SK-N-SH treated with all-trans-retinoic acid at 6 μM for 48 hours (cell line): ENCODE data around the gene GCC2.
"Not testable (repeated sequence)": the region's sequence is repeated elsewhere in the genome, so short reads cannot be mapped to it uniquely, and the experiment has no call there.

ENCODE experiments used
- ATAC-seq: fragments of 200-7000 bp; cut with Tn5 transposase; 3 replicates; pipeline ENCODE4 v1.9.1; 2020; ENCODE audit warnings: mild to moderate bottlenecking, moderate library complexity
- ARNTL ChIP-seq: fragments of 450-650 bp; formaldehyde crosslinking; IDR thresholded peaks from 2 replicates; pipeline ENCODE4 v1.5.0; 2020; ENCODE audit warnings: low read depth, mild to moderate bottlenecking, moderate library complexity, borderline replicate concordance
- BACH2 ChIP-seq: fragments of 250-450 bp; sonication (Bioruptor Pico); IDR thresholded peaks from 2 replicates; pipeline ENCODE4 v1.9.0; 2021; ENCODE audit warnings: mild to moderate bottlenecking, borderline replicate concordance
- ESRRG ChIP-seq: fragments of 250-450 bp; sonication (Bioruptor Pico); IDR thresholded peaks from 2 replicates; pipeline ENCODE4 v1.6.1; 2021; ENCODE audit warnings: mild to moderate bottlenecking
- GLIS3 ChIP-seq: fragments of 250-450 bp; sonication (Bioruptor Pico); IDR thresholded peaks from 2 replicates; pipeline ENCODE4 v1.5.0; 2020; ENCODE audit warnings: mild to moderate bottlenecking, moderate library complexity
- ISL1 ChIP-seq: fragments of 250-450 bp; sonication (Bioruptor Pico); IDR thresholded peaks from 2 replicates; pipeline ENCODE4 v2.1.2; 2022; ENCODE audit warnings: mild to moderate bottlenecking, moderate library complexity
- OSR1 ChIP-seq: fragments of 250-450 bp; sonication (Bioruptor Pico); IDR thresholded peaks from 2 replicates; pipeline ENCODE4 v1.8.0; 2022; ENCODE audit warnings: moderate library complexity, mild to moderate bottlenecking, inconsistent platforms
- PPARA ChIP-seq: fragments of 250-450 bp; sonication (Bioruptor Pico); IDR thresholded peaks from 2 replicates; pipeline ENCODE4 v1.5.0; 2020; ENCODE audit warnings: mild to moderate bottlenecking, borderline replicate concordance
- SNAI2 ChIP-seq: fragments of 250-450 bp; sonication (Bioruptor Pico); IDR thresholded peaks from 2 replicates; pipeline ENCODE4 v1.5.0; 2020; ENCODE audit warnings: mild to moderate bottlenecking, moderate library complexity
- TOX ChIP-seq: fragments of 250-450 bp; sonication (Bioruptor Pico); IDR thresholded peaks from 2 replicates; pipeline ENCODE4 v1.8.0; 2021; ENCODE audit warnings: mild to moderate bottlenecking, moderate library complexity, borderline replicate concordance
- ZC3H10 ChIP-seq: fragments of 250-450 bp; sonication (Bioruptor Pico); IDR thresholded peaks from 2 replicates; pipeline ENCODE4 v1.5.1; 2021; ENCODE audit warnings: mild to moderate bottlenecking, moderate library complexity
- ZFP3 ChIP-seq: fragments of 250-450 bp; sonication (Bioruptor Pico); IDR thresholded peaks from 2 replicates; pipeline ENCODE4 v1.5.0; 2020; ENCODE audit warnings: mild to moderate bottlenecking, moderate library complexity
- ZFP30 ChIP-seq: fragments of 450-650 bp; formaldehyde crosslinking; IDR thresholded peaks from 2 replicates; pipeline ENCODE4 v1.5.0; 2022; ENCODE audit warnings: mild to moderate bottlenecking, moderate library complexity
- ZNF565 ChIP-seq: fragments of 450-650 bp; formaldehyde crosslinking; conservative IDR thresholded peaks from 2 replicates; pipeline ENCODE4 v1.5.0; 2020; ENCODE audit warnings: low read depth, mild to moderate bottlenecking, moderate library complexity
- ZNF70 ChIP-seq: fragments of 450-650 bp; formaldehyde crosslinking; IDR thresholded peaks from 2 replicates; pipeline ENCODE4 v1.5.0; 2020; ENCODE audit warnings: mild to moderate bottlenecking, moderate library complexity
- ZNF8 ChIP-seq: fragments of 450-650 bp; formaldehyde crosslinking; IDR thresholded peaks from 2 replicates; pipeline ENCODE4 v1.5.0; 2020; ENCODE audit warnings: mild to moderate bottlenecking, moderate library complexity
- TF ChIP-seq, protein P1 (sequence below): fragments of 250-450 bp; sonication (Bioruptor Pico); IDR thresholded peaks from 2 replicates; pipeline ENCODE4 v1.5.0; 2020; ENCODE audit warnings: mild to moderate bottlenecking, moderate library complexity
- TF ChIP-seq, protein P2 (sequence below): fragments of 250-450 bp; sonication (Bioruptor Pico); IDR thresholded peaks from 2 replicates; pipeline ENCODE4 v1.8.0; 2021; ENCODE audit warnings: low read depth, mild to moderate bottlenecking, moderate library complexity, borderline replicate concordance
- TF ChIP-seq, protein P3 (sequence below): fragments of 250-450 bp; sonication (Bioruptor Pico); IDR thresholded peaks from 2 replicates; pipeline ENCODE4 v1.8.0; 2020; ENCODE audit warnings: mild to moderate bottlenecking, moderate library complexity, borderline replicate concordance
- TF ChIP-seq, protein P4 (sequence below): fragments of 250-450 bp; sonication (Bioruptor Pico); IDR thresholded peaks from 2 replicates; pipeline ENCODE4 v1.5.1; 2021; ENCODE audit warnings: mild to moderate bottlenecking, moderate library complexity

GCC2 gene

DNA sequence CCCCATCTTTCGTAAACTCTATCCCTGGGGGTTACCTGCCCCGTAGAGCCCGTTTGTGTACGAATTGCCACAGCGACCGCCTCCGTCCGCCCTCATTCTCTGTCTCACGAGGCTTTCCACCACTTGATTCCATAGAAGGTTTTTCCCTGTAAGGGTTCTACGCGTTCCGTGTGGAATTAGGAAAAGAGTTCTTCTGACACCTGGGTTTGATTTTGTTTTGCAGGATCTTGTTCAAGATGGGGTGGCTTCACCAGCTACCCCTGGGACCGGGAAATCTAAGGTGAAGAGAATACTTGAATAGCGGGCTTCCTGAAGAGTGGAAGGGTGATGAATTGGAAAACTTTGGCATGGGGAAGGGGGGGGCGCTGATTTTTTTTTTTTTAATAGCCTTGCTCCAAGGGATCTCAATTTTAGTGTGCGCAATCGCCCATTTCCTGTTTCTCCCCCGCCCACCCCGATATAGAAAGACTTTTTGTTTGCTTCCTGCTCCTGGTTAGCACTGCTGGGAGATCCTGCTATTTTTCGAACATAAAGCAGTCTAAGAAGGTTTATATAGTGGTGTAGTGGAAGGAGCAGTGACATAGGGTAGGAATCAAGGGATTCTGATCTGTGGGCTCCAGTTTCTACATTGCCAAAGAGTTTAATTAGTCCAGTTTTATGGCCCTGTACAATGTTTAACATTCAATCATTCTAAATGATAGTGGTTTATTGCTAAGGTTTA, 564 bp downstream of the GCC2 start:
- TF ChIP-seq, protein P1, sequence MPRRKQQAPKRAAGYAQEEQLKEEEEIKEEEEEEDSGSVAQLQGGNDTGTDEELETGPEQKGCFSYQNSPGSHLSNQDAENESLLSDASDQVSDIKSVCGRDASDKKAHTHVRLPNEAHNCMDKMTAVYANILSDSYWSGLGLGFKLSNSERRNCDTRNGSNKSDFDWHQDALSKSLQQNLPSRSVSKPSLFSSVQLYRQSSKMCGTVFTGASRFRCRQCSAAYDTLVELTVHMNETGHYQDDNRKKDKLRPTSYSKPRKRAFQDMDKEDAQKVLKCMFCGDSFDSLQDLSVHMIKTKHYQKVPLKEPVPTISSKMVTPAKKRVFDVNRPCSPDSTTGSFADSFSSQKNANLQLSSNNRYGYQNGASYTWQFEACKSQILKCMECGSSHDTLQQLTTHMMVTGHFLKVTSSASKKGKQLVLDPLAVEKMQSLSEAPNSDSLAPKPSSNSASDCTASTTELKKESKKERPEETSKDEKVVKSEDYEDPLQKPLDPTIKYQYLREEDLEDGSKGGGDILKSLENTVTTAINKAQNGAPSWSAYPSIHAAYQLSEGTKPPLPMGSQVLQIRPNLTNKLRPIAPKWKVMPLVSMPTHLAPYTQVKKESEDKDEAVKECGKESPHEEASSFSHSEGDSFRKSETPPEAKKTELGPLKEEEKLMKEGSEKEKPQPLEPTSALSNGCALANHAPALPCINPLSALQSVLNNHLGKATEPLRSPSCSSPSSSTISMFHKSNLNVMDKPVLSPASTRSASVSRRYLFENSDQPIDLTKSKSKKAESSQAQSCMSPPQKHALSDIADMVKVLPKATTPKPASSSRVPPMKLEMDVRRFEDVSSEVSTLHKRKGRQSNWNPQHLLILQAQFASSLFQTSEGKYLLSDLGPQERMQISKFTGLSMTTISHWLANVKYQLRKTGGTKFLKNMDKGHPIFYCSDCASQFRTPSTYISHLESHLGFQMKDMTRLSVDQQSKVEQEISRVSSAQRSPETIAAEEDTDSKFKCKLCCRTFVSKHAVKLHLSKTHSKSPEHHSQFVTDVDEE (CRISPR knock-in tag), result no peak
- TF ChIP-seq ESRRG (CRISPR knock-in tag), result no peak
- ATAC-seq, result peak; percentile 56

DNA sequence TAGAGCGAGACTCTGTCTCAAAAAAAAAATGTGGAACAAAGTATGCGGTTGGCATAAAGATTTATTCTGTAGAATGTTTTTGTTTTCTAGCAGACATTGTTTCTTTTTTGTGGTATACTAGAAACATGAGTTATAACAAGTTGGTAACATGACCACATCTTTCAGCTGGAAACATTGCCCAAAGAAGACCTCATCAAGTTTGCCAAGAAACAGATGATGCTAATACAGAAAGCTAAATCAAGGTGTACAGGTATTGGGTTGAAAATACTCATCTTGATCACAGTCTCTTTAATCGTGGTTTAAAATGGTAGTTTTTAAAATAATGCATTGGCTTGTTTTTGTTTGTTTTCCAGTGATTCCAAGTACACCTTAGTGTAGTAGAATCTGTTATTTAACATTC, 1.9 kb downstream of the GCC2 start:
- no peak for ATAC-seq
- TF ChIP-seq OSR1 (no peak), ESRRG (CRISPR knock-in tag) (no peak), ZFP30 (CRISPR knock-in tag) (no peak), ZC3H10 (CRISPR knock-in tag) (no peak), ISL1 (CRISPR knock-in tag) (no peak), ZNF70 (CRISPR knock-in tag) (no peak)
- TF ChIP-seq, protein P2, sequence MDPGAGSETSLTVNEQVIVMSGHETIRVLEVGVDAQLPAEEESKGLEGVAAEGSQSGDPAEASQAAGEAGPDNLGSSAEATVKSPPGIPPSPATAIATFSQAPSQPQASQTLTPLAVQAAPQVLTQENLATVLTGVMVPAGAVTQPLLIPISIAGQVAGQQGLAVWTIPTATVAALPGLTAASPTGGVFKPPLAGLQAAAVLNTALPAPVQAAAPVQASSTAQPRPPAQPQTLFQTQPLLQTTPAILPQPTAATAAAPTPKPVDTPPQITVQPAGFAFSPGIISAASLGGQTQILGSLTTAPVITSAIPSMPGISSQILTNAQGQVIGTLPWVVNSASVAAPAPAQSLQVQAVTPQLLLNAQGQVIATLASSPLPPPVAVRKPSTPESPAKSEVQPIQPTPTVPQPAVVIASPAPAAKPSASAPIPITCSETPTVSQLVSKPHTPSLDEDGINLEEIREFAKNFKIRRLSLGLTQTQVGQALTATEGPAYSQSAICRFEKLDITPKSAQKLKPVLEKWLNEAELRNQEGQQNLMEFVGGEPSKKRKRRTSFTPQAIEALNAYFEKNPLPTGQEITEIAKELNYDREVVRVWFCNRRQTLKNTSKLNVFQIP, result no peak

DNA sequence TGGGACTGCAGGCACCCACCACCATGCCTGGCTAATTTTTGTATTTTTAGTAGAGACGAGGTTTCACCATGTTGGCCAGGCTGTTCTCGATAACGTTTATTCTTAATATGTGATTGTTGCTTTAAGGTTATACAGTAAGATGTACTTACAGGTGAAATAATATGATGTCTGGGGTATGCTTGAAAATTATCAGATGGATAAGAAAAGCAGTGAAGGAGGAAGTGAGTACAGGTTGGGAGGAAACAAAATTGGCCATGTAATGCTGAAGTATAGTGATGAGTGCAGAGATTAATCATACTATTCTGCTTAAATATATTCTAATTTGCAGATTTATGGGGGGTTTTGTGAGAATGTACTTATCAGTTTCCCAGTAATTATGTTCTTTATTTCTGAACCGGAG, 3.0 kb downstream of the GCC2 start:
- no peak for TF ChIP-seq ISL1 (CRISPR knock-in tag)
- TF ChIP-seq, all 23 proteins: peak for 0
- ATAC-seq, result no peak

DNA sequence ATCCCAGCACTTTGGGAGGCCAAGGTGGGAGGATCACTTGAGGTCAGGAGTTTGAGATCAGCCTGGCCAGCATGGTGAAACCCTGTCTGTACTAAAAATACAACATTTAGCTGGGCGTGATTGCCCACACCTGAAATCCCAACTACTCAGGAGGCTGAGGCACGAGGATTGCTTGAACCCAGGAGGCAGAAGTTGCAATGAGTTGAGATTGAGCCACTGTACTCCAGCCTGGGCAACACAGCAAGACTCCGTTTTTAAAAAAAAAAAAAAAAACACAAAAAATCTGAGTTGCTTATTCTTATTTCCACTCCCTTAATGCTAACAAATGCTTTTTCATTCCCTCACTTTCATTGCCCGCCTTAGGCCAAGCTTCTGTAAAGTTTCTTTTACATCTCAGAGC, 4.5 kb downstream of the GCC2 start:
- not testable (repeated sequence) for ATAC-seq

DNA sequence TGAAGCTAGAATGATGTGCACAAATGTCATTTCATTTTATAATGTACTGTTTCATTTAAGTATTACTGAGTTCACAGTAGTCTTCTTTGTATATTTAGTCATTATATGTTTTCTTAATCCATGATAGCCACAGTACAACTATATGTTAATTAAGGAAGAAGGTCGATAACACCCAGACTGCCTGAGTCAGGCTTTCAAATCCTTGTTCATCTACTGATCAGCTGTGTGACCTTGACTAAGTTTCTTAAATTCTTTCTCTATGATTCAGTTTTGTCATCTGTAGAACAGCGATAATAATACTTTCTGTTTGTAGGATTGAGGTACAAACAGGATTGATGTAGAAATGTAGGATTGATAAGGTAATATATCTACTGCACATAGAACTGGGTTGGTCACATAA, 5.4 kb downstream of the GCC2 start:
- TF ChIP-seq TOX (CRISPR knock-in tag) (no peak), PPARA (no peak), GLIS3 (CRISPR knock-in tag) (no peak), ZFP30 (CRISPR knock-in tag) (no peak), SNAI2 (CRISPR knock-in tag) (no peak), ARNTL (CRISPR knock-in tag) (no peak)
- TF ChIP-seq, protein P2, result no peak
- TF ChIP-seq, protein P3, sequence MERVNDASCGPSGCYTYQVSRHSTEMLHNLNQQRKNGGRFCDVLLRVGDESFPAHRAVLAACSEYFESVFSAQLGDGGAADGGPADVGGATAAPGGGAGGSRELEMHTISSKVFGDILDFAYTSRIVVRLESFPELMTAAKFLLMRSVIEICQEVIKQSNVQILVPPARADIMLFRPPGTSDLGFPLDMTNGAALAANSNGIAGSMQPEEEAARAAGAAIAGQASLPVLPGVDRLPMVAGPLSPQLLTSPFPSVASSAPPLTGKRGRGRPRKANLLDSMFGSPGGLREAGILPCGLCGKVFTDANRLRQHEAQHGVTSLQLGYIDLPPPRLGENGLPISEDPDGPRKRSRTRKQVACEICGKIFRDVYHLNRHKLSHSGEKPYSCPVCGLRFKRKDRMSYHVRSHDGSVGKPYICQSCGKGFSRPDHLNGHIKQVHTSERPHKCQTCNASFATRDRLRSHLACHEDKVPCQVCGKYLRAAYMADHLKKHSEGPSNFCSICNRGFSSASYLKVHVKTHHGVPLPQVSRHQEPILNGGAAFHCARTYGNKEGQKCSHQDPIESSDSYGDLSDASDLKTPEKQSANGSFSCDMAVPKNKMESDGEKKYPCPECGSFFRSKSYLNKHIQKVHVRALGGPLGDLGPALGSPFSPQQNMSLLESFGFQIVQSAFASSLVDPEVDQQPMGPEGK (CRISPR knock-in tag), result no peak
- no peak for ATAC-seq

DNA sequence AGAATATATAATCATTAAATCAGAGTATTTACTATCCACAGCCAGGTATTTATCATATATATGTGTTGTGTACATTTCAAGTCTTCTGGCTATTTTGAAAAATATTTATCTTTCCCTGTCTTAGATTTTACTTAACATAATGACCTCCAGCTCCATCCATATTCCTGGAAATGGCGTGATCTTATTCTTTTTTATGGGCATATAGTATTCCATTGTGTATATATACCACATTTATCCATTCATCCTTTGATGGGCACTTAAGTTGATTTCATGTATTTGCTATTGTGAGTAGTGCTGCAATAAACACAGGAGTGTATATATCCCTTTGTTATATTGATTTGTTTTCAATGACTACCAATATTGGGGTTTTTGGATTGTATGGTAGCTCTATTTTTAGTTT, 6.6 kb downstream of the GCC2 start:
- TF ChIP-seq SNAI2 (CRISPR knock-in tag), result no peak
- TF ChIP-seq ZNF8, result peak; percentile 88
- no peak for ATAC-seq

DNA sequence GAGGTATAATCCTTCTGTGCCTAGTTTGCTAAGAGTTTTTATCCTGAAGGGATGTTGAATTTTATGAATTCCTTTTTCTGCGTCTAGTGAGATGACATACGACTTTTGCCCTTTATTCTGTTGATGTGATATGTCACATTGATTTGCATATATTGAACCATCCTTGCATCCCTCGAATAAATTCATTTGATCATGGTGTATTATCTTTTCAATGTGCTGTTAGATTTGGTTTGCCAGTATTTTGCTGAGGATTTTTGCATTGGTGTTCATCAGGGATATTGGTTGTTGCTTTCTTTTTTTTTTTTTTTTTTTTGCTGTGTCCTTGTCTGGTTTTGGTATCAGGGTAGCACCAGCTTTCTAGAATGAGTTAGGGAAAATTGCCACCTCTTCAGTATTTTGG, 9.1 kb downstream of the GCC2 start:
- ATAC-seq, result no peak
- TF ChIP-seq ESRRG (CRISPR knock-in tag) (no peak), ZC3H10 (CRISPR knock-in tag) (no peak), ZNF565 (CRISPR knock-in tag) (no peak), TOX (CRISPR knock-in tag) (no peak), ZFP3 (no peak), ZNF70 (CRISPR knock-in tag) (no peak), BACH2 (CRISPR knock-in tag) (no peak), ARNTL (CRISPR knock-in tag) (no peak)
- TF ChIP-seq, protein P1 (CRISPR knock-in tag), result no peak
- TF ChIP-seq, protein P4, sequence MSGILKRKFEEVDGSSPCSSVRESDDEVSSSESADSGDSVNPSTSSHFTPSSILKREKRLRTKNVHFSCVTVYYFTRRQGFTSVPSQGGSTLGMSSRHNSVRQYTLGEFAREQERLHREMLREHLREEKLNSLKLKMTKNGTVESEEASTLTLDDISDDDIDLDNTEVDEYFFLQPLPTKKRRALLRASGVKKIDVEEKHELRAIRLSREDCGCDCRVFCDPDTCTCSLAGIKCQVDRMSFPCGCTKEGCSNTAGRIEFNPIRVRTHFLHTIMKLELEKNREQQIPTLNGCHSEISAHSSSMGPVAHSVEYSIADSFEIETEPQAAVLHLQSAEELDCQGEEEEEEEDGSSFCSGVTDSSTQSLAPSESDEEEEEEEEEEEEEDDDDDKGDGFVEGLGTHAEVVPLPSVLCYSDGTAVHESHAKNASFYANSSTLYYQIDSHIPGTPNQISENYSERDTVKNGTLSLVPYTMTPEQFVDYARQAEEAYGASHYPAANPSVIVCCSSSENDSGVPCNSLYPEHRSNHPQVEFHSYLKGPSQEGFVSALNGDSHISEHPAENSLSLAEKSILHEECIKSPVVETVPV (CRISPR knock-in tag), result no peak
